GM23248 (cell line): ENCODE measurements around the gene THSD7A.

Experiments used
- EZH2 ChIP-seq: fragments of 200-600 bp; sonication (generic); IDR thresholded peaks from 2 replicates; pipeline ENCODE4 v1.6.1; 2018; ENCODE audit warnings: antibody characterized with exemption, mild to moderate bottlenecking; ENCODE audit not compliant: insufficient read depth, poor library complexity, severe bottlenecking
- EZH2phosphoT487 ChIP-seq: fragments of 200-600 bp; sonication (generic); IDR thresholded peaks from 2 replicates; pipeline ENCODE4 v1.6.1; 2018; ENCODE audit warnings: antibody characterized with exemption, moderate library complexity, mild to moderate bottlenecking, low read depth; ENCODE audit not compliant: insufficient read depth

GRCh38 chr7:11760372-11760771 is 71.6 kb downstream of the THSD7A start:
- no peak for TF ChIP-seq EZH2phosphoT487
- no peak for TF ChIP-seq EZH2
